ENCODE data around the gene CCDC110. TPM values are rescaled to one million over a fixed set of nuclear protein-coding genes. Genes with fewer than 3 reads are reported as not detected.

CCDC110 gene
- polyA plus RNA-seq, 1 experiment: 1.1 TPM

DNA sequence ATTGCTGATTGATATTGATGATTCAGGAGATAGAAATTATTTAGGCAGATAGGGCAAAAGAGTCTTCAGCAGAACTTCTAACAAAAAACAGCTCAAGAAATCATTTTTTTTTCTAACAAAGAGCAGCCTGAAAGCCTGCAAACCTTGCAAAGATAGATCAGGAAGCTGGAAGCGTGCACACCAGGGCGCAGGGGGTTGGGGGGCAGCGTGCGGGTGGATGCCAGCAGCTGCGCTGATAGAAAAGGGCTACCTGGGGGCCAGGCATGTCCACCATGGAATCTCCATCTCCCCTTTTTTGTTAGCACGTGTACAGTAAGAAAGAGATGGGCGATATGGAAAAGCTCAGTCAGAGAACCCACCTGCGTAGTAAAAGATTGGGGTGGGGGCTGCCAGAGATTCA lies 1.7 kb upstream of the CCDC110 start:
- CTCF ChIA-PET: interaction anchor here (0.5 to 2.7 kb wide), 4 partner anchors 125 to 567 kb away, joined by 3 to 37 read pairs (median 4); no protein-coding TSS in a partner anchor
- POLR2A ChIA-PET: interaction anchor here (0.5 kb wide), 2 partner anchors 94 to 123 kb away, joined by 3 to 5 read pairs; no protein-coding TSS in a partner anchor
- Histone ChIP-seq H3K9me3 (ENCODE audit: control insufficient read depth, insufficient read depth, low read length) (no peaks in the 10 kb centered on the region; the same call in 1 of the 2 replicates), H3K27ac (ENCODE audit: low read depth, low read length) (no peak overlapping the region), H3K4me3 (ENCODE audit: low read depth, low read length) (no peak overlapping the region), H3K27me3 (ENCODE audit: control insufficient read depth, insufficient read depth, low read length) (peaks cover 13% of the 10 kb centered on the region)
- TF ChIP-seq, protein P1, sequence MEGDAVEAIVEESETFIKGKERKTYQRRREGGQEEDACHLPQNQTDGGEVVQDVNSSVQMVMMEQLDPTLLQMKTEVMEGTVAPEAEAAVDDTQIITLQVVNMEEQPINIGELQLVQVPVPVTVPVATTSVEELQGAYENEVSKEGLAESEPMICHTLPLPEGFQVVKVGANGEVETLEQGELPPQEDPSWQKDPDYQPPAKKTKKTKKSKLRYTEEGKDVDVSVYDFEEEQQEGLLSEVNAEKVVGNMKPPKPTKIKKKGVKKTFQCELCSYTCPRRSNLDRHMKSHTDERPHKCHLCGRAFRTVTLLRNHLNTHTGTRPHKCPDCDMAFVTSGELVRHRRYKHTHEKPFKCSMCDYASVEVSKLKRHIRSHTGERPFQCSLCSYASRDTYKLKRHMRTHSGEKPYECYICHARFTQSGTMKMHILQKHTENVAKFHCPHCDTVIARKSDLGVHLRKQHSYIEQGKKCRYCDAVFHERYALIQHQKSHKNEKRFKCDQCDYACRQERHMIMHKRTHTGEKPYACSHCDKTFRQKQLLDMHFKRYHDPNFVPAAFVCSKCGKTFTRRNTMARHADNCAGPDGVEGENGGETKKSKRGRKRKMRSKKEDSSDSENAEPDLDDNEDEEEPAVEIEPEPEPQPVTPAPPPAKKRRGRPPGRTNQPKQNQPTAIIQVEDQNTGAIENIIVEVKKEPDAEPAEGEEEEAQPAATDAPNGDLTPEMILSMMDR (IDR thresholded peaks at IDR 0.05; ENCODE audit: low read depth, low read length): no peak
- DNase-seq (ENCODE audit: low read depth, low spot score): no peak

DNA sequence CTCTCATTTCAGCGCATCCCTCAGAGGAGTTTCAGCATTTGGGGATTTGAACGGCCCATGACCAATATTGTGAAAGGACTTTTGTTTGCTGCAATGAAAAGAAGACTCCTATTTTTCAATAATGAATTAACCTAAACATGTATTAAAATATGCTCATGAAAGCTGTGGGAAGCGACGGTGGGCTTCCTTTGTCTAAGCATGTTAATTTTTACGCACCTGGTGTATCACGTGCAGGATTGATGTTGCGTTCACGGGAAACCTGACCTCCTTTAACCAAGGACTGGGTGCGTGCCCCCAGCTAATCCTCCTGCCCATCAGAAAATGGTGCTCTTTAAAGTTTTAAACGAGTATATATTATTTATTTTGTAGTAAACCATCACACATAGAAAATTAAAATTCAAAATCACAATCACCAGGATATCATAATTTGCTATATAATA lies 590 bp upstream of the CCDC110 start:
- no peaks in the 10 kb centered on the region; the same call in 1 of the 2 replicates for H3K9me3 ChIP-seq (ENCODE audit: control insufficient read depth, insufficient read depth, low read length)
- CTCF ChIA-PET: interaction anchor here (0.6 to 2.7 kb wide), 10 partner anchors 9 to 566 kb away, joined by 3 to 37 read pairs (median 4); no protein-coding TSS in a partner anchor
- POLR2A ChIA-PET: no interaction called here
- no peak for DNase-seq (ENCODE audit: low read depth, low spot score)
- H3K27me3 ChIP-seq (ENCODE audit: control insufficient read depth, insufficient read depth, low read length): peaks cover 11% of the 10 kb centered on the region
- H3K4me3 ChIP-seq (ENCODE audit: low read depth, low read length): peak overlapping the region; percentile 72
- TF ChIP-seq, protein P1 (IDR thresholded peaks at IDR 0.05; ENCODE audit: low read depth, low read length): no peak
- no peak overlapping the region for H3K27ac ChIP-seq (ENCODE audit: low read depth, low read length)

DNA sequence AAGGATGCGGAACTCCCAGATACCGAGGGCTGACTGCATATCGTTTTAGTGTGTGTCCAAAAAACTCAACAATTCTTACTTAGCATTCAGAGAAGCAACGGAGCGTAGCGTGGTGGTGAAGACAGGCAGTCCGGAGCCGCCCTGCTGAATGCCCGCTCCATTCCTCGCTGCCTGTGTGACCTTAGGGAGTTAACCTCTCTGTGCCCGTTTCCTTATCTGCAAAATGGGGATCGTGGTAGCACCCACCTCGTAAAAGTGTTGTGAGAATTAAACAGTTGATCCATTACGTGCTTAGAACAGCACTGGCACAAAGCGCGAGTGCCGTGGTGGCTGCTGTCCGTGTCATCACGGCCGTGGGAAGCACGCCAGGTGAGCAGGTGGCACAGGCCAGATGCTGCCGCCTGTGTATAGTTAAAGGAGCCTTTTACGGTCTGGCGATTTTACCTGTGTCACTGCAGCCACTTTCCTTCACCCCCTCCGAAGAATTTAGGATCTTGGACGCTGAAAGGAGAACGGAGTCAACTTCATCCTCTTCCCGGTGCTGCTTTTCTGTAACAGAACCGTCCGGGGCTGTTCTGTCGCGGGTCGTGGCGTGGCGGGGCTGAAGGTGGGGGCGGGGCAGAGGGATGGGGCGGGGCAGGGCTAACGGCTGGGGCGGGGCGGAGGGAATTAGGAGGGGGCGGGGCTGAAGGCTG lies 885 bp downstream of the CCDC110 start:
- Histone ChIP-seq H3K27ac (ENCODE audit: low read depth, low read length) (no peak overlapping the region), H3K9me3 (ENCODE audit: control insufficient read depth, insufficient read depth, low read length) (no peaks in the 10 kb centered on the region; the same call in 1 of the 2 replicates), H3K27me3 (ENCODE audit: control insufficient read depth, insufficient read depth, low read length) (peaks cover 11% of the 10 kb centered on the region), H3K4me3 (ENCODE audit: low read depth, low read length) (peak overlapping the region; percentile 75)
- POLR2A ChIA-PET: no interaction called here
- TF ChIP-seq, protein P1 (IDR thresholded peaks at IDR 0.05; ENCODE audit: low read depth, low read length): no peak
- CTCF ChIA-PET: interaction anchor here (1.4 kb wide), 1 partner anchor 127 kb away, joined by 4 read pairs; no protein-coding TSS in a partner anchor
- no peak for DNase-seq (ENCODE audit: low read depth, low spot score)

- no peak for DNase-seq (ENCODE audit: low read depth, low spot score)
- Histone ChIP-seq H3K4me3 (ENCODE audit: low read depth, low read length) (no peak overlapping the region), H3K27me3 (ENCODE audit: control insufficient read depth, insufficient read depth, low read length) (peaks cover 15% of the 10 kb centered on the region), H3K9me3 (ENCODE audit: control insufficient read depth, insufficient read depth, low read length) (no peaks in the 10 kb centered on the region; the same call in 1 of the 2 replicates), H3K27ac (ENCODE audit: low read depth, low read length) (no peak overlapping the region)
- TF ChIP-seq, protein P1 (IDR thresholded peaks at IDR 0.05; ENCODE audit: low read depth, low read length): no peak
- CTCF ChIA-PET: interaction anchor here (1.4 kb wide), 1 partner anchor 128 kb away, joined by 4 read pairs; no protein-coding TSS in a partner anchor
- POLR2A ChIA-PET: no interaction called here
Measured at GRCh38 chr4:185469580-185470154, 1.9 kb downstream of the CCDC110 start.

DNA sequence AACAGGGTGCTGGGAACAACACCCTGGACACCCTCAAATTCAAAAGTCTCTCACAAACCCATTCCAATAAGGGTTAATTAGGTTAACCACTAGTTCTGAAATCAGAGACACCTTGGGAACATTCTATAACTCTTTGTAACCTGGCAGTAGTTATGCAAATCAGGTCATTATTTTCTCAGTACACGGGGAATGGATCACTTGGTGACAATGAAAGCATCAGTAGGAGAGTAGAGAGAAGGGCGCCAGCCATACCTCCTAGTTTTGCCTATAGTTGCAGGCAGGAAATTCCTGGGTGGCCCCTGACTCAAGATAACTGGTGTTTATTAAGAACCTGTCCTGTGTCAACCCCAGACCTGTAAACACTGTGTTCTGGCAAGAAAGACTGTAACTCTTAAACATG lies 2.5 kb downstream of the CCDC110 start:
- H3K4me3 ChIP-seq (ENCODE audit: low read depth, low read length): no peak overlapping the region
- no peaks in the 10 kb centered on the region; the same call in 1 of the 2 replicates for H3K9me3 ChIP-seq (ENCODE audit: control insufficient read depth, insufficient read depth, low read length)
- TF ChIP-seq, protein P1 (IDR thresholded peaks at IDR 0.05; ENCODE audit: low read depth, low read length): no peak
- no peak for DNase-seq (ENCODE audit: low read depth, low spot score)
- POLR2A ChIA-PET: no interaction called here
- no peak overlapping the region for H3K27ac ChIP-seq (ENCODE audit: low read depth, low read length)
- CTCF ChIA-PET: no interaction called here
- peaks cover 15% of the 10 kb centered on the region for H3K27me3 ChIP-seq (ENCODE audit: control insufficient read depth, insufficient read depth, low read length)
